ENCODE data around the gene JARID2. TPM values are rescaled to one million over a fixed set of nuclear protein-coding genes. Genes with fewer than 3 reads are reported as not detected.
A peak's percentile ranks its signal among the peaks of the same experiment; 100 is the strongest.

JARID2 gene
- total and polyA plus RNA-seq, 8 donors = 2.4 to 6.7 (median 3.7) TPM

DNA sequence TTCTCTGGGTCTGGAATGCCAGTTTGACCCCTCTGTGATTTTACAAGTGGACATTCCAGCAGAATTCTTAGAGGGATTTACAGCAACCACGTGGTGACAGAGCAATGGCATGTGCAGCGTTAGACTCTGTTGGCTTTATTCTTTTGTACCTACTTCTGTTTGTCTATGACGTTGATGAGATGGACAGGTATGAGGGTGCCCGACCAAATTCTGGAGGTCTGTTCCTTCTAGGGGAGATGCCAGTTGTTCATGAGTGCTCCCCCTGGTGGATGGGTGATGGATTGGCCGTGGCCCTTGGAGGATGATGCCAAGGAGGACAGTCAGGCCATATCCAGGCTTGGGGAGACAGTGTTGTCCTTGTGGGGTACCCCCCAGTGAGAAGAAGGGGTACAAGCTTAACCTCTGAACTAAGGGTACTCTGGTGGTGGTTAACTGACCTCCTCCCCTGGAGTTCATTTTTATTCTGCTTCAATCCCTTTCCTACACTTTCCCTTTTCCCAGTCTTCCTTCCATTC, 218.4 kb downstream of the JARID2 start:
- intact Hi-C loops (cut with DNase I) = no loop called here
- WGBS, 2 donors = 48 to 55% methylated on average over 5 of the region's 5 CpGs
- FAIRE-seq (no peak), ATAC-seq (peak in 3 of 4 donors; percentile 61 to 79 (median 76)), DNase-seq (peak in 4 of 6 donors; percentile 16 to 66 (median 42))
- Histone ChIP-seq H3K36me3 (no peaks in the 10 kb centered on the region), H3K9me3 (no peaks in the 10 kb centered on the region), H3K27me3 (no peaks in the 10 kb centered on the region), H3K4me3 (no peak overlapping the region), H3K27ac (no peak overlapping the region), H3K4me1 (no peaks in the 10 kb centered on the region)
- TF ChIP-seq, protein P1, sequence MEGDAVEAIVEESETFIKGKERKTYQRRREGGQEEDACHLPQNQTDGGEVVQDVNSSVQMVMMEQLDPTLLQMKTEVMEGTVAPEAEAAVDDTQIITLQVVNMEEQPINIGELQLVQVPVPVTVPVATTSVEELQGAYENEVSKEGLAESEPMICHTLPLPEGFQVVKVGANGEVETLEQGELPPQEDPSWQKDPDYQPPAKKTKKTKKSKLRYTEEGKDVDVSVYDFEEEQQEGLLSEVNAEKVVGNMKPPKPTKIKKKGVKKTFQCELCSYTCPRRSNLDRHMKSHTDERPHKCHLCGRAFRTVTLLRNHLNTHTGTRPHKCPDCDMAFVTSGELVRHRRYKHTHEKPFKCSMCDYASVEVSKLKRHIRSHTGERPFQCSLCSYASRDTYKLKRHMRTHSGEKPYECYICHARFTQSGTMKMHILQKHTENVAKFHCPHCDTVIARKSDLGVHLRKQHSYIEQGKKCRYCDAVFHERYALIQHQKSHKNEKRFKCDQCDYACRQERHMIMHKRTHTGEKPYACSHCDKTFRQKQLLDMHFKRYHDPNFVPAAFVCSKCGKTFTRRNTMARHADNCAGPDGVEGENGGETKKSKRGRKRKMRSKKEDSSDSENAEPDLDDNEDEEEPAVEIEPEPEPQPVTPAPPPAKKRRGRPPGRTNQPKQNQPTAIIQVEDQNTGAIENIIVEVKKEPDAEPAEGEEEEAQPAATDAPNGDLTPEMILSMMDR (IDR thresholded peaks at IDR 0.05) = peak in 3 of 4 donors; percentile 26 to 60 (median 39)

DNA sequence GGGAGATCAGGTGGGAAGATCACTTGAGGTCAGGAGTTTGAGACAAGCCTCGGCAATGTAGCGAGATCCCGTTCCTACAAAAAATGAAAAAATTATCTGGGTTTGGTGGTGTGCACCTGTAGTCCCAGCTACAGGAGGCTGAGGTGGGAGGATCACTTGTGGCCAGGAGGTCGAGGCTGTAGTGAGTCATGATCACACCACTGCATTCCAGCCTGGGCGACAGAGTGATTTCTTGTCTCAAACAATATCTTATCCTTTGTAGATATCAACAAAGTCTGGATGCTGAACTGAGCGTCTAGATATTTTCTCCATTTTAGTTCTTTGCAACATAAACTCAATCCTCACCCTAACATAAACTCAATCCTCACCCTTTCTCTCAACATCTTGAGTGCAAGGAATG, 219.3 kb downstream of the JARID2 start:
- no peaks in the 10 kb centered on the region for H3K9me3 ChIP-seq
- FAIRE-seq (no peak), ATAC-seq (no peak), DNase-seq (no peak)
- no peak overlapping the region for H3K27ac ChIP-seq
- no peaks in the 10 kb centered on the region for H3K4me1 ChIP-seq
- H3K27me3 ChIP-seq = no peaks in the 10 kb centered on the region
- no peak overlapping the region for H3K4me3 ChIP-seq
- WGBS, 2 donors = 78 to 86% methylated on average over 6 of the region's 6 CpGs
- TF ChIP-seq, protein P1 (IDR thresholded peaks at IDR 0.05) = no peak
- intact Hi-C loops (cut with DNase I) = no loop called here
- no peaks in the 10 kb centered on the region for H3K36me3 ChIP-seq

DNA sequence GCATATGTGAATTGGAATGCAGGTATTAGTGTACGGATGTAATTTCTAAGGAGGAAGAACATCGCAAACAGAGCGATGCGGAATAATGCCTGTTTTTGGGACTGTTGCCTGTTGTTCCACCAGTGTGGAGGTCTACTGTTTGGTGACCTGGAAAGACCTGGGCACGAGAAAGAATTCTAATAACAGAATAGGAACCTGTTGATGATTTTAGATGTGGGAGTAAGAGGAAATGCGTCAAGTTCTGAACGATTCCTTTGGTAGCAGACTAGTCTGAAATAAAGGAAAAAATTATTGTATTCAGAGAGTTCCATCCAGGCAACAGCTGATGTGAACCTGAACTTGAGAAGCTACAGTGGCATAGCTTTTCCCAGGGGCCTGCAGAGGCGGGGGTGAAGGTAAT, 224.9 kb downstream of the JARID2 start:
- intact Hi-C loops (cut with DNase I) = no loop called here
- TF ChIP-seq, protein P1 (IDR thresholded peaks at IDR 0.05) = no peak
- Histone ChIP-seq H3K27ac (no peak overlapping the region), H3K4me3 (no peak overlapping the region), H3K27me3 (no peaks in the 10 kb centered on the region), H3K9me3 (no peaks in the 10 kb centered on the region), H3K4me1 (no peaks in the 10 kb centered on the region), H3K36me3 (no peaks in the 10 kb centered on the region)
- 90 to 96% methylated on average over 8 of the region's 8 CpGs for WGBS, 2 donors
- no peak for ATAC-seq
- FAIRE-seq = no peak
- DNase-seq = no peak

DNA sequence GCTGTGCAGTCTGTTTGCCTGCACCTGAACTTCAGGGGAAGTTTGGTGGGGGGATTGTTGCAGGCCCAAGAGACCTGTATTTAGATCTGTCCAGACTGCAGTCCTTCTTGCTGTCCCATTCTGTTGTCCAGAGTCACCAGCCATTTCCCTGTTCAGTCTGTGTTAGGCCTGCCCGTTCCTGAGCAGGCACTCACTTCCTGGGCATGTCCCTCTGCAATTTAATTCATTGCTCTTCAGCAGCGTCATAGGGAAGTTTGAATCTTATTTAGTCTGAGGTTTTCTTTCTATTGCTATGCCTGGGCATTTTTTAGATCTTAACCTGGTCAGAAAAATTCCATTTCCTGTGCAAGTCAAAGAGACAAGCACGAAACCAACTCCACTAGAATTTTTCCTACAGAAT, 226.8 kb downstream of the JARID2 start:
- Histone ChIP-seq H3K27ac (no peak overlapping the region), H3K27me3 (no peaks in the 10 kb centered on the region), H3K9me3 (no peaks in the 10 kb centered on the region), H3K4me3 (no peak overlapping the region), H3K36me3 (no peaks in the 10 kb centered on the region), H3K4me1 (no peaks in the 10 kb centered on the region)
- no peak for DNase-seq
- intact Hi-C loops (cut with DNase I) = no loop called here
- no peak for FAIRE-seq
- WGBS, 2 donors = 92% methylated on average over 3 of the region's 3 CpGs
- no peak for ATAC-seq
- TF ChIP-seq, protein P1 (IDR thresholded peaks at IDR 0.05) = no peak

DNA sequence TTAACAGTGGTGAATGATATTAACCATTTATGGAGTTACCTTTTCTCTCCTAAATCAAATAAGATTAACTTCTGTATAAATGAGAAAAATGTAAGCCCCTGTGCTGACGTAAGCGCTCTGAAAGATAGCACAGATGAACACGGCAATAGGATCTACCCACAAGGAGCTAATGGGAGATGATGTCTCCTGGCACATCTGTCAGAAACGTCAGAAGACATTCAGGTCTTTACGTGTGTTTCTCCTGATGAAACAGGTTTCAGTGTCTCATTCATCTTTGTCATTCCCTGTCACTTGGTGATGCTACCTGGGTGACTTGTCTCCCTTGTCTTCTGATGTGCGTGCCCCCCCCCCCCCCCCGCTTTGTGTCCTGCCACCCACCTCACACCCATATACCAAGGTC, 227.3 kb downstream of the JARID2 start:
- Histone ChIP-seq H3K4me1 (no peaks in the 10 kb centered on the region), H3K9me3 (no peaks in the 10 kb centered on the region), H3K27ac (no peak overlapping the region), H3K27me3 (no peaks in the 10 kb centered on the region), H3K36me3 (no peaks in the 10 kb centered on the region), H3K4me3 (no peak overlapping the region)
- DNase-seq (no peak), FAIRE-seq (no peak), ATAC-seq (no peak)
- TF ChIP-seq, protein P1 (IDR thresholded peaks at IDR 0.05) = no peak
- 88 to 93% methylated on average over 5 to 7 of the region's 7 CpGs for WGBS, 2 donors
- intact Hi-C loops (cut with DNase I) = no loop called here

All from pancreas (tissue), 10 donors.